ENCODE results near the gene CCDC78.
"Not testable (repeated sequence)": the region's sequence is repeated elsewhere in the genome, so short reads cannot be mapped to it uniquely, and the experiment has no call there.

CCDC78 gene

GRCh38 chr16:764848-765487, 38.7 kb upstream of the CCDC78 start:
- no peak for TF ChIP-seq ZNF274 (IDR thresholded peaks at IDR 0.05; ENCODE audit: low read depth, low read length)

GRCh38 chr16:764184-764750, 38.0 kb upstream of the CCDC78 start:
- no peak for TF ChIP-seq ZNF274 (IDR thresholded peaks at IDR 0.05; ENCODE audit: low read depth, low read length)
- no peak overlapping the region for H3K4me3 ChIP-seq (ENCODE audit: low read length)

More at GRCh38 chr16:764848-765487, 38.7 kb upstream of the CCDC78 start:
- no peak overlapping the region for H3K4me3 ChIP-seq (ENCODE audit: low read length)

DNA sequence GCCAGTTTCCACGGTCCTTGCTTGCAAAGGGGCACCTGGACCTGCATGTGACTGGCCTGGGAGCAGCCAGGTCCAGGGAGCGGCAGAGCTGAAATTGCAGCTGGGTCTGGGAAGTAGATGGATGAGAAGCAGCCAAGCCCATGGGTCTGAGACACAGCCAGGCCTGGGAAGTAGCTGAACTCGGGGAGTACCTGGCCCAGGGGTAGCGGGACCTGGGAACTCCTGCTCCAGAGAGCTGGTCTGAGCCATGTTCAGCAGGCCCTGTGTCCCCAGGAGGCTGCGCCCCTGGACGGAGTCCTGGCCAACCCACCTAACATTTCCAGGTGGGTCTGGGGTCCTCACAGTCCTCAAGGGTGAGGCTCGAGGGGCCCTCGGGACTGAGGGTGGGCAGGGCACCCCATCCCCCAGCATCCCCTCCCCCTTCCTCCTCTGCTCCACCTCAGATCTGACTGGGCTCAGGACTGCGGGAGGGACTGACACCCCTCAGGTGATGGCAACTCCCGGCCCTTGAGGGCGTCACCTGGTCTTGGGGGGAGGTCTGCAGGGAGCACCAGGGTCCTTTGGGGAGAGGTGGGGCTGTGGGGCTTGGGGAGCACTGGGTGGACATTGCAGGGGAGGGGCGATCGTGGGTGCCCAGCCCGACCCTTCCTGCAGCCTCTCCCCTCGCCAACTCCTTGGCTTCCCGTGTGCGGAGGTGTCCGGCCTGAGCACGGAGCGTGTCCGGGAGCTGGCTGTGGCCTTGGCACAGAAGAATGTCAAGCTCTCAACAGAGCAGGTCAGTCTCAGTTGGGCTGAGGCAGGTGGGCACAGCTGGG, 37.3 kb upstream of the CCDC78 start:
- TF ChIP-seq ZNF274 (IDR thresholded peaks at IDR 0.05; ENCODE audit: low read depth, low read length) = no peak

GRCh38 chr16:762595-763268, 36.5 kb upstream of the CCDC78 start:
- no peak for TF ChIP-seq ZNF274 (IDR thresholded peaks at IDR 0.05; ENCODE audit: low read depth, low read length)

More for the DNA sequence above, 37.3 kb upstream of the CCDC78 start:
- no peak overlapping the region for H3K4me3 ChIP-seq (ENCODE audit: low read length)

DNA sequence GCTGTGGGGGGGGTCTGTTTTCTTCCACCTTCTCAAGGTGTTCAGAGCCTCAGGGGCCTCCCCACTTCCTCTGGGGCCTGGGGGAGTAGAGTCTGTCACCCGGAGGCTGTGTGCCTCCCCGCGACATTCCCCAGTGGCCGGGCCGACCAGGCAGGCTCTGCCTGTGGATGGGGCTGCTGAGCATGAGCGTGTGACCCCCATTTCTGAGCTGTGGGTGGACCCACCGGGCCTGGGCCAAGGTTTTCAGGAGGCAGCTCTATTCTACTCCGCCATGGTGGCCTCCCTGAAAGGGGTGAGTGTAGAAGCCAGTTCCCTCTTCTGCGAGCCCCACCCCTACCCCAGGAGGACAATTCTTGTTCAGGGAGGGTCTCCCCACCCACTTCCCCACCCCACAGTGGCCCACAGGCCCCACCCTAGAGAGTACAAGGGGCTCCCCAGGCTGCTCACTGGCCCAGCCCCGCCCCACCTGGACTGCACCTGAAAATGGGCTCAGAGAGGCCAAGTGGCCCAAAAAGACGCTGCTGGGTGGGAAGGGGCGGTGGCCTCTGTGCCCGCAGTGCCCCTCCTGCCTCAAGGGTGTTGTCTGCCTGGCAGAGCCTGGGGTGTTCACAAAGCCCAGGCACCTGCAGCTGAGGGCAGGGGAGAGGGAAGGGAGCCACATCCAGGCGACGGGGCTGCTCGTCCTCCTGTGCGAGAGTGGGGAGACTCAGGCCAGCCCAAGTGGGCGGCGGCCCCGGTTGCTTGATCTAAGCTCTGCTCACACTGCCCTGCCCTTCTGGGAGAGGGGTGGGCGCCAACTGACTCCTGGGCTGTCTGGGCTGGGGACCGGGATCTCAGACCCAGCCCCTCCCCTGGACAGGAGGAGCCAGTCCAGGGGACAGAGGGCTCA, 35.6 kb upstream of the CCDC78 start:
- no peak overlapping the region for H3K4me3 ChIP-seq (ENCODE audit: low read length)
- TF ChIP-seq ZNF274 (IDR thresholded peaks at IDR 0.05; ENCODE audit: low read depth, low read length) = no peak

More at GRCh38 chr16:762595-763268, 36.5 kb upstream of the CCDC78 start:
- H3K4me3 ChIP-seq (ENCODE audit: low read length) = no peak overlapping the region

GRCh38 chr16:760545-761343, 34.5 kb upstream of the CCDC78 start, which contains the start of gene MSLN:
MSLN (plus strand) TSS chr16:760734; CDS start chr16:762681, 1,947 bp downstream.
- no peak within 1 kb of the TSS for H3K4me3 ChIP-seq (ENCODE audit: low read length)
- no peak for TF ChIP-seq ZNF274 (IDR thresholded peaks at IDR 0.05; ENCODE audit: low read depth, low read length)

DNA sequence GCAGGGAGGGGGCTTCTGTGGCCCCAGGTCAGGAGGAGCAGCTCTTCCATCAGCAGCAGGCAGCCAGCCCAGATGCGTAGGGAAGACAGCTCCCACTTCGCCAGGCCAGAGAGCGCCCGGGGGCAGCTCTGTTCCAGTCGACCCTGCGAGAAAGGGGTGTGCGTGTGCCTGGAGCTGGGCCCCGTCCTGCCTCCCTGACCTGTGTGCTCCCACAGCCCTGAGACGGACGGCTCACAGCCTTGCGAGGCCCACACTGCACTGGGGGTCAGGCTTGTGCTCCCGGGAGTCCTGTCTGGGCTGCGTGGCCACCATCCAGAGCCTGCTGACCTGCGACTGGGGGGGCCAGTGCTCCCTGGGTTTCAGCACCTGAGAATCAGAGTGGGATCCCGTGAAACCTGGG, 33.8 kb upstream of the CCDC78 start:
- TF ChIP-seq ZNF274 (IDR thresholded peaks at IDR 0.05; ENCODE audit: low read depth, low read length) = no peak

GRCh38 chr16:759110-759910, 33.1 kb upstream of the CCDC78 start:
- TF ChIP-seq ZNF274 (IDR thresholded peaks at IDR 0.05; ENCODE audit: low read depth, low read length) = no peak
- no peak overlapping the region for H3K4me3 ChIP-seq (ENCODE audit: low read length)

More for the DNA sequence above, 33.8 kb upstream of the CCDC78 start:
- H3K4me3 ChIP-seq (ENCODE audit: low read length) = no peak overlapping the region

DNA sequence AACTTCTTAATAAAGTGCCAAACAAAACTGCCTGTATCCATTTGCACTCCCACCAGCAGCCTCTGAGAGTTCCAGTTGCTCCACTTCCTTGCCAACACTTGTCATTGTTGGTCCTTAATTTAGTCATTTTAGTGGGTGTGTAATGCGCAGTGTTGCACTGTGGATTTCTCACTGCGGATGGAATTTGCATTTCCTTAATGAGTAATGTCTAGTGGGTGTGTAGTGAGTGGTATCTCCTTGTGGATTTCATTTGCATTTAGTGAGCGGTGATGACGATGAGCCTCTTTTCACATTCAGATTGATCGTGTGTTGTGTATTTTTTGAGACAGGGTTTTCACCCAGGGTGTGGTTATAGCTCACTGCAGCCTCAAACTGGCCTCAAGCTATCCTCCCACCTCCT, 30.2 kb upstream of the CCDC78 start:
- no peak for TF ChIP-seq ZNF274 (IDR thresholded peaks at IDR 0.05; ENCODE audit: low read depth, low read length)
- no peak overlapping the region for H3K4me3 ChIP-seq (ENCODE audit: low read length)

- no peak for TF ChIP-seq ZNF274 (IDR thresholded peaks at IDR 0.05; ENCODE audit: low read depth, low read length)
- no peak overlapping the region for H3K4me3 ChIP-seq (ENCODE audit: low read length)
Observed at GRCh38 chr16:754656-755055, 28.4 kb upstream of the CCDC78 start.

GRCh38 chr16:754121-754607, 27.9 kb upstream of the CCDC78 start:
- not testable (repeated sequence) for H3K4me3 ChIP-seq (ENCODE audit: low read length)

- no peak overlapping the region for H3K4me3 ChIP-seq (ENCODE audit: low read length)
- no peak for TF ChIP-seq ZNF274 (IDR thresholded peaks at IDR 0.05; ENCODE audit: low read depth, low read length)
Observed at GRCh38 chr16:752007-752312, 25.7 kb upstream of the CCDC78 start.
